ENCODE data around the gene ZIC4.

The ZIC4 gene

GRCh38 chr3:147368561-147369221 is 37.7 kb downstream of the ZIC4 start:
- no peak for DNase-seq

GRCh38 chr3:147368151-147368550 is 38.2 kb downstream of the ZIC4 start:
- DNase-seq, result no peak

- DNase-seq, result no peak
These were observed 38.7 kb downstream of the ZIC4 start for GRCh38 chr3:147367676-147368075.

- no peak for DNase-seq
These were observed 40.9 kb downstream of the ZIC4 start for GRCh38 chr3:147365196-147366115.

- DNase-seq, result no peak
These were observed 41.6 kb downstream of the ZIC4 start for GRCh38 chr3:147364771-147365170.

- DNase-seq, result peak in 1 of 2 experiments; percentile 17
These were observed 44.6 kb downstream of the ZIC4 start for GRCh38 chr3:147361454-147362420.

- no peak for DNase-seq
These were observed 45.5 kb downstream of the ZIC4 start for GRCh38 chr3:147360646-147361453.

GRCh38 chr3:147360051-147360439 is 46.3 kb downstream of the ZIC4 start:
- no peak for DNase-seq

GRCh38 chr3:147359177-147360050 is 46.9 kb downstream of the ZIC4 start:
- no peak for DNase-seq

- no peak for DNase-seq
These were observed 48.0 kb downstream of the ZIC4 start for GRCh38 chr3:147358144-147358992.

- DNase-seq, result no peak
These were observed 49.1 kb downstream of the ZIC4 start for GRCh38 chr3:147356909-147357900.

GRCh38 chr3:147356145-147356908 is 50.0 kb downstream of the ZIC4 start:
- no peak for DNase-seq

GRCh38 chr3:147355753-147356090 is 50.6 kb downstream of the ZIC4 start:
- DNase-seq, result no peak

- DNase-seq, result no peak
These were observed 51.1 kb downstream of the ZIC4 start for GRCh38 chr3:147355084-147355752.

- no peak for DNase-seq
These were observed 51.7 kb downstream of the ZIC4 start for GRCh38 chr3:147354623-147355022.

- no peak for DNase-seq
These were observed 55.0 kb downstream of the ZIC4 start for GRCh38 chr3:147351301-147351700.

- no peak for DNase-seq
These were observed 57.4 kb downstream of the ZIC4 start for GRCh38 chr3:147348976-147349375.

- DNase-seq, result no peak
These were observed 62.4 kb downstream of the ZIC4 start for GRCh38 chr3:147343926-147344325.

Measured in SW 1271 (cell line).